ENCODE data around the gene KIF26A. TPM values are rescaled to one million over a fixed set of nuclear protein-coding genes. Genes with fewer than 3 reads are reported as not detected.

KIF26A gene
- total RNA-seq, 4 donors from 2014 or later = 3.3 to 6.2 (median 4.9) TPM

GRCh38 chr14:104099096-104100041 lies 39.0 kb upstream of the KIF26A start:
- intact Hi-C loops (cut with DNase I) = loop anchor here (5.0 kb wide), 1 partner anchor 33 kb away; no protein-coding TSS in a partner anchor

GRCh38 chr14:104100171-104101085 lies 38.0 kb upstream of the KIF26A start:
- intact Hi-C loops (cut with DNase I) = no loop called here
- TF ChIP-seq CTCF (IDR thresholded peaks at IDR 0.05) = no peak
- no peak for TF ChIP-seq POLR2A (IDR thresholded peaks at IDR 0.05)
- Histone ChIP-seq H3K4me3 (replicated peaks in 1 of 3) (no peak overlapping the region), H3K4me1 (peaks cover 0 to 16% of the 10 kb centered on the region in 2 donors), H3K27ac (no peak overlapping the region), H3K27me3 (no peaks in the 10 kb centered on the region), H3K36me3 (no peaks in the 10 kb centered on the region), H3K9me3 (no peaks in the 10 kb centered on the region)
- DNase-seq = no peak
- WGBS, 2 donors = 85 to 93% methylated on average over 10 to 15 of the region's 23 CpGs

More at GRCh38 chr14:104099096-104100041, 39.0 kb upstream of the KIF26A start:
- WGBS, 2 donors = 80 to 86% methylated on average over 7 to 17 of the region's 26 CpGs
- no peak for DNase-seq
- H3K36me3 ChIP-seq = no peaks in the 10 kb centered on the region
- H3K27ac ChIP-seq = no peak overlapping the region
- H3K4me3 ChIP-seq (replicated peaks in 1 of 3) = no peak overlapping the region
- no peaks in the 10 kb centered on the region for H3K27me3 ChIP-seq
- no peaks in the 10 kb centered on the region for H3K9me3 ChIP-seq
- peaks cover 3 to 22% of the 10 kb centered on the region in 2 donors for H3K4me1 ChIP-seq
- TF ChIP-seq CTCF (IDR thresholded peaks at IDR 0.05) = no peak
- TF ChIP-seq POLR2A (IDR thresholded peaks at IDR 0.05) = no peak

GRCh38 chr14:104101086-104101621 lies 37.2 kb upstream of the KIF26A start:
- H3K36me3 ChIP-seq = no peaks in the 10 kb centered on the region
- intact Hi-C loops (cut with DNase I) = no loop called here
- no peak overlapping the region for H3K27ac ChIP-seq
- H3K9me3 ChIP-seq = no peaks in the 10 kb centered on the region
- no peak for DNase-seq
- no peaks in the 10 kb centered on the region for H3K27me3 ChIP-seq
- no peak overlapping the region for H3K4me3 ChIP-seq (replicated peaks in 1 of 3)
- TF ChIP-seq CTCF (IDR thresholded peaks at IDR 0.05) = no peak
- no peak for TF ChIP-seq POLR2A (IDR thresholded peaks at IDR 0.05)
- peaks cover 0 to 16% of the 10 kb centered on the region in 2 donors for H3K4me1 ChIP-seq
- WGBS, 2 donors = 50 to 53% methylated on average over 2 to 9 of the region's 16 CpGs

- no peak for DNase-seq
- Histone ChIP-seq H3K36me3 (no peaks in the 10 kb centered on the region), H3K27ac (no peak overlapping the region), H3K4me1 (peaks cover 0 to 16% of the 10 kb centered on the region in 2 donors), H3K4me3 (replicated peaks in 1 of 3) (no peak overlapping the region), H3K27me3 (no peaks in the 10 kb centered on the region), H3K9me3 (no peaks in the 10 kb centered on the region)
- 86 to 92% methylated on average over 7 to 10 of the region's 16 CpGs for WGBS, 2 donors
- TF ChIP-seq CTCF (IDR thresholded peaks at IDR 0.05) (no peak), POLR2A (IDR thresholded peaks at IDR 0.05) (no peak)
- intact Hi-C loops (cut with DNase I) = no loop called here
Measured at GRCh38 chr14:104101651-104102281, 36.6 kb upstream of the KIF26A start.
